H9 (cell line): ENCODE results near the gene NUP133. TPM values are rescaled to one million over a fixed set of nuclear protein-coding genes. Genes with fewer than 3 reads are reported as not detected.

Experiments
- DNase-seq: peaks from one replicate; pipeline ENCODE4 v3.0.0-alpha.2; 2017
- H2AFZ ChIP-seq: one replicate; pipeline ENCODE4 v1.6.1; 2013; ENCODE audit warnings: mild to moderate bottlenecking, low read length, control low read depth, moderate library complexity
- H2AK5ac ChIP-seq: 2 replicates; pipeline ENCODE4 v1.6.1; 2013; ENCODE audit warnings: low read length, control low read depth, mixed read lengths; ENCODE audit not compliant: insufficient read length
- H2BK120ac ChIP-seq: one replicate; pipeline ENCODE4 v1.6.1; 2013; ENCODE audit warnings: low read depth, mild to moderate bottlenecking, low read length, control low read depth, inconsistent platforms; ENCODE audit not compliant: poor library complexity, severe bottlenecking
- H2BK12ac ChIP-seq: 2 replicates; pipeline ENCODE4 v1.6.1; 2013; ENCODE audit warnings: low read length, control low read depth, mixed read lengths, low read depth; ENCODE audit not compliant: insufficient read length
- H2BK15ac ChIP-seq: 2 replicates; pipeline ENCODE4 v1.6.1; 2013; ENCODE audit warnings: low read depth, low read length, control low read depth
- H2BK20ac ChIP-seq: one replicate; pipeline ENCODE4 v1.6.1; 2013; ENCODE audit warnings: low read depth, mild to moderate bottlenecking, low read length, control low read depth, inconsistent platforms; ENCODE audit not compliant: poor library complexity, severe bottlenecking
- H2BK5ac ChIP-seq: 2 replicates; pipeline ENCODE4 v1.6.1; 2013; ENCODE audit warnings: low read length, control low read depth, mixed read lengths; ENCODE audit not compliant: insufficient read length
- H3K14ac ChIP-seq: 2 replicates; pipeline ENCODE4 v1.6.1; 2013; ENCODE audit warnings: low read length, control low read depth; ENCODE audit not compliant: insufficient read depth
- H3K18ac ChIP-seq: 2 replicates; pipeline ENCODE4 v1.6.1; 2013; ENCODE audit warnings: low read depth, mild to moderate bottlenecking, mixed read lengths, low read length, control low read depth; ENCODE audit not compliant: insufficient read length
- H3K23ac ChIP-seq: 2 replicates; pipeline ENCODE4 v1.6.1; 2013; ENCODE audit warnings: low read length, control low read depth, mixed read lengths, low read depth; ENCODE audit not compliant: insufficient read length
- H3K23me2 ChIP-seq: 2 replicates; pipeline ENCODE4 v1.6.1; 2013; ENCODE audit warnings: low read depth, mild to moderate bottlenecking, mixed read lengths, low read length, control low read depth; ENCODE audit not compliant: insufficient read length, poor library complexity, severe bottlenecking
- H3K27ac ChIP-seq: 2 replicates; pipeline ENCODE4 v1.5.1; 2013; ENCODE audit warnings: low read length, control low read depth, mixed read lengths, low read depth; ENCODE audit not compliant: insufficient read length
- H3K27me3 ChIP-seq: 2 replicates; pipeline ENCODE4 v1.6.1; 2013; ENCODE audit warnings: low read length, control low read depth, inconsistent platforms; ENCODE audit not compliant: insufficient read depth
- H3K4ac ChIP-seq: 2 replicates; pipeline ENCODE4 v1.6.1; 2013; ENCODE audit warnings: low read depth, mild to moderate bottlenecking, control low read depth, inconsistent platforms, low read length, moderate library complexity
- H3K4me1 ChIP-seq: 2 replicates; pipeline ENCODE4 v1.6.1; 2013; ENCODE audit warnings: low read length, control low read depth, inconsistent platforms; ENCODE audit not compliant: insufficient read depth
- H3K4me2 ChIP-seq: 2 replicates; pipeline ENCODE4 v1.6.1; 2013; ENCODE audit warnings: low read length, control low read depth, mixed read lengths; ENCODE audit not compliant: insufficient read length, insufficient read depth
- H3K56ac ChIP-seq: 2 replicates; pipeline ENCODE4 v1.6.1; 2013; ENCODE audit warnings: low read depth, mild to moderate bottlenecking, mixed read lengths, low read length, control low read depth; ENCODE audit not compliant: insufficient read length
- H3K79me1 ChIP-seq: 2 replicates; pipeline ENCODE4 v1.6.1; 2013; ENCODE audit warnings: low read depth, mild to moderate bottlenecking, moderate library complexity, low read length, control low read depth, inconsistent platforms; ENCODE audit not compliant: insufficient read depth, poor library complexity, severe bottlenecking
- H3K79me2 ChIP-seq: 2 replicates; pipeline ENCODE4 v1.6.1; 2013; ENCODE audit warnings: low read length, control low read depth, inconsistent platforms; ENCODE audit not compliant: insufficient read depth
- H3K9ac ChIP-seq: 2 replicates; pipeline ENCODE4 v1.6.1; 2013; ENCODE audit warnings: low read length, control low read depth, mixed read lengths; ENCODE audit not compliant: insufficient read length; ENCODE audit errors: extremely low read depth
- H3K9me3 ChIP-seq: one replicate; pipeline ENCODE4 v1.6.1; 2013; ENCODE audit warnings: low read depth, low read length, inconsistent platforms; ENCODE audit not compliant: control insufficient read depth
- H3T11ph ChIP-seq: one replicate; pipeline ENCODE4 v1.6.1; 2013; ENCODE audit warnings: mild to moderate bottlenecking, low read length, control low read depth, inconsistent platforms
- H4K20me1 ChIP-seq: one replicate; pipeline ENCODE4 v1.6.1; 2013; ENCODE audit not compliant: control insufficient read depth, insufficient read length, insufficient read depth
- H4K5ac ChIP-seq: 2 replicates; pipeline ENCODE4 v1.6.1; 2013; ENCODE audit warnings: low read depth, mild to moderate bottlenecking, mixed read lengths, low read length, control low read depth; ENCODE audit not compliant: insufficient read length
- H4K8ac ChIP-seq: replicated peaks from 2 replicates; pipeline ENCODE4 v1.6.1; 2013; ENCODE audit warnings: low read length, control low read depth, mixed read lengths, low read depth; ENCODE audit not compliant: insufficient read length
- H4K91ac ChIP-seq: 2 replicates; pipeline ENCODE4 v1.6.1; 2013; ENCODE audit warnings: low read depth, mild to moderate bottlenecking, moderate library complexity, mixed read lengths, low read length, control low read depth; ENCODE audit not compliant: insufficient read length
- H3K27ac Mint-ChIP-seq, 3 experiments: 2 replicates in 2 of 3; 3 replicates in 1 of 3; pipeline ENCODE4 v1.8.0; 2020 to 2021; ENCODE audit warnings: mixed read lengths in 3 of 3, mild to moderate bottlenecking in 1 of 3, moderate library complexity in 1 of 3
- H3K27me3 Mint-ChIP-seq: 2 replicates; pipeline ENCODE4 v1.8.0; 2021; ENCODE audit warnings: low read depth, mild to moderate bottlenecking, moderate library complexity, mixed read lengths
- H3K36me3 Mint-ChIP-seq, 3 experiments: 2 replicates in 2 of 3; 3 replicates in 1 of 3; pipeline ENCODE4 v1.8.0; 2020 to 2021; ENCODE audit warnings: low read depth in 3 of 3, mixed read lengths in 3 of 3; ENCODE audit not compliant: insufficient read depth in 1 of 3
- H3K4me1 Mint-ChIP-seq, 2 experiments: 2 replicates each; pipeline ENCODE4 v1.8.0; 2020; ENCODE audit warnings: mixed read lengths in 2 of 2
- H3K4me3 Mint-ChIP-seq, 2 experiments: 2 replicates in 1 of 2; 3 replicates in 1 of 2; pipeline ENCODE4 v1.8.0; 2020 to 2021; ENCODE audit warnings: mild to moderate bottlenecking in 2 of 2, mixed read lengths in 2 of 2, moderate library complexity in 1 of 2
- H3K9me3 Mint-ChIP-seq, 2 experiments: 2 replicates in 1 of 2; 3 replicates in 1 of 2; pipeline ENCODE4 v1.8.0; 2020; ENCODE audit warnings: mild to moderate bottlenecking in 2 of 2, mixed read lengths in 2 of 2, moderate library complexity in 1 of 2
- WGBS: extraction: QIAGEN DNeasy Blood & Tissue Kit; methylation state at CpG from one replicate; pipeline ENCODE4 v1.1.7; 2013; ENCODE audit warnings: missing lambda C conversion rate, low lambda C conversion rate, mixed read lengths; ENCODE audit not compliant: insufficient read length; ENCODE audit errors: extremely low coverage; 5-methylcytosine and 5-hydroxymethylcytosine counted together
- long read RNA-seq: library from polyadenylated mRNA; unstranded; transcript quantifications from one replicate; pipeline ENCODE4 v2.0.0, GENCODE V29; 2020
- total RNA-seq: library from RNA; stranded (reverse); gene quantifications from 2 replicates; pipeline ENCODE4 v1.2.1, GENCODE V29; 2021
- TF ChIP-seq, protein P1 (sequence below): fragments of 200-600 bp; sonication (generic); conservative IDR thresholded peaks from 3 replicates; pipeline ENCODE4 v1.8.0; 2021; ENCODE audit warnings: antibody characterized with exemption, mild to moderate bottlenecking

Gene NUP133
- total RNA-seq: 67.2 and 71.3 TPM in 2 replicates
- long read RNA-seq, full-length matches to known transcripts: 262 of 434 reads
- long read RNA-seq, partial matches to known transcripts: 144 of 434 reads
- long read RNA-seq, other reads (novel, unspliced or antisense): 28 of 434 reads

DNA sequence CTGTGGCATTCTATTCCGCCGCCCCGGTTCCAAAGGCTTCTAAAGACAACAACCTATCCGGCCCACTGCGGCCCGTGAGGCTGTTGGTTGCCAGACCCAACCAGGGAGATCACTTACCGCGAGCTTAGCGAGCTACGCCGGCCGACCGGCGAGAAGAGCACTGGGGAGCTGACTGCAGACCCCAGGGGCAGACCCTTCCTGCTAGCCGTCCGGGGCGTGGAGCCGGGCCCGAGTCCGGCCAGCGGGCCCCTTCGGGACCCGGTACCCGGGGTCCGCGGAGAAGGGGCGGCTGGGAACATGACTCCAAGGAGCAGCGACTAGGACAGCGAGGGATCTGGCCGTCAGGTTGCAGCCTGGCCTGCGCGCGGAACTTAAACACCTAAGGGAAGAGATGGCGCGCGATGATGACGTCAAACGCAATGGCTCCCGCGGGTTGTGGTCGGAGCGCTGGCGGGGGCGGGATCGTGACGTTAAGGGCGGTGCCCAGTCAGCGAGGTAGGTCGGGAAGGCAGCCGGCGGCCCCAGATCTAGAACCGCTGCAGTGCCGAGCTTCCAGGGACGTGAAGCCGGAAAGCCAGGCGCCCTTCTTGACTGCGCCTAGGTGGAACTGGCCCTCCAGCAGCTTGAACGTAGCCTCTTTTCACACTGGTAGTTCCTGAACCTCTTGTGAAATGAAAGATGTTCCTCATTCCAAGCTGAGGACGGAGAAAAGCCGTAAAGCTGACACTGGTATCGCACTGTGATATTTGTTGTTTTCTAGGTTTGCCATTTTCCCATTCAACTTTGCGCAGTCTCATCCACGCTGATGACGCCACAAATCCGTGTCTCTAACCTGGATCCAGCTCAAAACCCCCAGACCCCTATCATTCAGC, at the start of gene NUP133:
NUP133 (minus strand) TSS at position 391 of the 872 bp plus-strand sequence; CDS start at position 299, 92 bp downstream.
- no peak within 1 kb of the TSS for H2AK5ac ChIP-seq
- H3K18ac ChIP-seq: peak within 1 kb of the TSS; percentile 24
- H3K14ac ChIP-seq: peak within 1 kb of the TSS; percentile 42; the same call in 1 of the 2 replicates
- H2BK20ac ChIP-seq: no peak within 1 kb of the TSS
- H3K36me3 Mint-ChIP-seq: peaks cover 0 to 13% (median 5%) of the 10 kb centered on the region in 3 experiments; a peak in 4 of 7 replicates
- H3K23ac ChIP-seq: no peak within 1 kb of the TSS
- peak within 1 kb of the TSS; percentile 1 for H4K5ac ChIP-seq
- no peak within 1 kb of the TSS for H2BK120ac ChIP-seq
- peaks cover 3% of the 10 kb centered on the region for H3K23me2 ChIP-seq
- no peak within 1 kb of the TSS for H2AFZ ChIP-seq
- TF ChIP-seq, protein P1, sequence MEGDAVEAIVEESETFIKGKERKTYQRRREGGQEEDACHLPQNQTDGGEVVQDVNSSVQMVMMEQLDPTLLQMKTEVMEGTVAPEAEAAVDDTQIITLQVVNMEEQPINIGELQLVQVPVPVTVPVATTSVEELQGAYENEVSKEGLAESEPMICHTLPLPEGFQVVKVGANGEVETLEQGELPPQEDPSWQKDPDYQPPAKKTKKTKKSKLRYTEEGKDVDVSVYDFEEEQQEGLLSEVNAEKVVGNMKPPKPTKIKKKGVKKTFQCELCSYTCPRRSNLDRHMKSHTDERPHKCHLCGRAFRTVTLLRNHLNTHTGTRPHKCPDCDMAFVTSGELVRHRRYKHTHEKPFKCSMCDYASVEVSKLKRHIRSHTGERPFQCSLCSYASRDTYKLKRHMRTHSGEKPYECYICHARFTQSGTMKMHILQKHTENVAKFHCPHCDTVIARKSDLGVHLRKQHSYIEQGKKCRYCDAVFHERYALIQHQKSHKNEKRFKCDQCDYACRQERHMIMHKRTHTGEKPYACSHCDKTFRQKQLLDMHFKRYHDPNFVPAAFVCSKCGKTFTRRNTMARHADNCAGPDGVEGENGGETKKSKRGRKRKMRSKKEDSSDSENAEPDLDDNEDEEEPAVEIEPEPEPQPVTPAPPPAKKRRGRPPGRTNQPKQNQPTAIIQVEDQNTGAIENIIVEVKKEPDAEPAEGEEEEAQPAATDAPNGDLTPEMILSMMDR: no peak
- H3K9me3 ChIP-seq: no peaks in the 10 kb centered on the region
- H3K56ac ChIP-seq: no peak within 1 kb of the TSS
- H3K4me1 ChIP-seq: peaks cover 2% of the 10 kb centered on the region; the same call in 1 of the 2 replicates
- DNase-seq: peak; percentile 98
- H4K91ac ChIP-seq: no peak within 1 kb of the TSS
- H2BK15ac ChIP-seq: no peak within 1 kb of the TSS
- no peak within 1 kb of the TSS for H2BK12ac ChIP-seq
- H4K20me1 ChIP-seq: no peaks in the 10 kb centered on the region
- peak within 1 kb of the TSS; percentile 93 to 97 (median 96) for H3K27ac Mint-ChIP-seq
- peak within 1 kb of the TSS; percentile 89 to 93 for H3K4me3 Mint-ChIP-seq
- peaks cover 13 to 14% of the 10 kb centered on the region in 2 experiments for H3K4me1 Mint-ChIP-seq
- H3K27me3 ChIP-seq: no peaks in the 10 kb centered on the region
- no peak within 1 kb of the TSS for H4K8ac ChIP-seq
- peak within 1 kb of the TSS; percentile 81 for H3K4me2 ChIP-seq
- no peaks in the 10 kb centered on the region for H3K79me1 ChIP-seq
- WGBS: no CpG with 5 or more reads among the region's 65 CpGs
- no peak within 1 kb of the TSS for H3T11ph ChIP-seq
- H3K9ac ChIP-seq: peak within 1 kb of the TSS; percentile 81
- peaks cover 4% of the 10 kb centered on the region; the same call in 1 of the 2 replicates for H3K79me2 ChIP-seq
- no peaks in the 10 kb centered on the region; a peak in 2 of 5 replicates for H3K9me3 Mint-ChIP-seq
- H2BK5ac ChIP-seq: no peak within 1 kb of the TSS
- H3K27ac ChIP-seq: peak within 1 kb of the TSS; percentile 49
- no peaks in the 10 kb centered on the region; the same call in 1 of the 2 replicates for H3K27me3 Mint-ChIP-seq
- no peak within 1 kb of the TSS for H3K4ac ChIP-seq
